ENCODE results near the gene HOXB3. TPM values are rescaled to one million over a fixed set of nuclear protein-coding genes. Genes with fewer than 3 reads are reported as not detected.

Gene HOXB3
- total RNA-seq, 4 donors from 2014 or later, result 4.0 to 12.4 (median 4.9) TPM

GRCh38 chr17:48556576-48557401 is 33.3 kb downstream of the HOXB3 start:
- TF ChIP-seq CTCF (IDR thresholded peaks at IDR 0.05; ENCODE audit: low read depth), result no peak

- no peak for TF ChIP-seq CTCF (IDR thresholded peaks at IDR 0.05; ENCODE audit: low read depth)
Measured at GRCh38 chr17:48556229-48556575, 33.8 kb downstream of the HOXB3 start.

DNA sequence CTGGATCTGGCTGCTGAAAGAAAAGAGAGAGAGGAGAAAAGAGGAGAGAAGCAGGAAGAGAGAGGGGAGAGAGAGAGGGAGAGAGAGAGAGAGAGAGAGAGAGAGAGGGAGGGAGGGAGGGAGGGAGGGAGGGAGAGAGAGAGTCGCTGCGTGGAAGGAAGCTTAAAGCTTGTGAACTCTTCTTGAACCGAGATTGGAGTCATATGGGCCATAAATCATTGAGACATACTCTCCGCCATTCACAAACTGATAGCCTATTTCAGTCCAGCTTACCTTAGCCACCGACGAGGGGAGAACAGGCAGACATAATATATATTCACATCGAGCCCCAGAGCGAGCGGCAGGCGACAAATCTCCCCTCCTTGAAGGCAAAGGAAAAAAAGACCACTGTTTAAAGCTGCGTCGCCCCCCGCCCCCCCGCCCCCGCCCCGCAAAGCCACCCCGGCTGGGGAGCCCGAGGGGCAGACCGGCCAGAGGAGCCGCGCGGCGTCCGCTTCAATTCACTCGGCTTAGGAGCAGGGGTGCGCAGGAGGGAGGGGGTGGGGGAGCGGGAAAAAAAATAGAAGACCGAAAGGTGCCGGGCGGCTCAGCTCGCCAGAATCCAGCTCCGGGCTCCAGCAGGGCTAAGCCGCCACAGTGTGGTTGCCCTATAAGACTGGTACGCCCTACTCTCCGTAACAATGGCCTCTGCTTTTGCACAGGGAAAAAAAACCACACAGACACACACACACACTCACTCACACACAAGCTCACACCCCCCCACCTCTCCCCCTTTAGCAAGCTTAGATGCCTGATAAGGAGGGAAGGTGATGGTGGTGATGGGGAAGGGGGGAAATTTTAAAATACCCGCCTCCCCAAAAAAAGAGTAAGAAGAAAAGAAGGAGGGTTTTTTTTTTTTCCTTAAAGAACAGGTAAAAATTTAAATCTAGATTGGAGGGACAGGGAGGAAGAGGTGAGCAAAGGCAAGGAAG is 34.5 kb downstream of the HOXB3 start:
- no peak for TF ChIP-seq CTCF (IDR thresholded peaks at IDR 0.05; ENCODE audit: low read depth)

GRCh38 chr17:48554412-48555257 is 35.4 kb downstream of the HOXB3 start:
- no peak for TF ChIP-seq CTCF (IDR thresholded peaks at IDR 0.05; ENCODE audit: low read depth)

DNA sequence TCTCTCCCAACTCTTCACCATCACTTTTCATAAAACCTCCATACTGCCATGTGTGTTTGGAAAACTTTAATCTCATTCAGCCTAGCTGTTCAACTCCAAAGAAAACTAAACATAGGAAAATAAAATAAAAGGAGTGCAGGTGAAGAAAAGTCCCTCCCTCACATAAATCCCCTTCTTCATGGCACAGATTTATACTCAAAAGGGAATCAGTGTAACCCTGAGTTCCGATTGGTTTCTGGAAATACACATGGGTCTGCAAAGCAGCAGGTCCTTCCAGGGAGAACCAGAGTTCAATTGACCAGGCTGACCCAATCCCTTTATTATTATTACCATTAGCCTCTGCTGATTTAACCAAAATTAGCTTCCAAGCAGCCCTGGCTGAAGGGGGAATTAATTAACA is 36.2 kb downstream of the HOXB3 start:
- no peak for TF ChIP-seq CTCF (IDR thresholded peaks at IDR 0.05; ENCODE audit: low read depth)

- TF ChIP-seq CTCF (IDR thresholded peaks at IDR 0.05; ENCODE audit: low read depth), result no peak
Measured at GRCh38 chr17:48553190-48553547, 36.9 kb downstream of the HOXB3 start.

Measured in subcutaneous adipose tissue (tissue), 4 donors.